Osteocyte (in vitro differentiated cells): ENCODE measurements around the gene UBR3. TPM values are rescaled to one million over a fixed set of nuclear protein-coding genes. Genes with fewer than 3 reads are reported as not detected.

Experiments used
- DNase-seq: peaks from one replicate; pipeline ENCODE4 v3.0.0; 2021; ENCODE audit warnings: mixed read lengths; ENCODE audit not compliant: unreplicated experiment; ENCODE audit errors: extremely low spot score
- H3K27ac Mint-ChIP-seq: one replicate; pipeline ENCODE4 v1.8.0; 2021; ENCODE audit warnings: mild to moderate bottlenecking, mixed read lengths; ENCODE audit not compliant: unreplicated experiment
- H3K27me3 Mint-ChIP-seq: one replicate; pipeline ENCODE4 v1.8.0; 2021; ENCODE audit warnings: mixed read lengths; ENCODE audit not compliant: unreplicated experiment
- H3K36me3 Mint-ChIP-seq: one replicate; pipeline ENCODE4 v1.8.0; 2021; ENCODE audit warnings: mixed read lengths; ENCODE audit not compliant: unreplicated experiment
- H3K4me1 Mint-ChIP-seq: one replicate; pipeline ENCODE4 v1.8.0; 2021; ENCODE audit warnings: mixed read lengths; ENCODE audit not compliant: unreplicated experiment
- H3K4me3 Mint-ChIP-seq: one replicate; pipeline ENCODE4 v1.8.0; 2021; ENCODE audit warnings: mild to moderate bottlenecking, moderate library complexity, mixed read lengths; ENCODE audit not compliant: unreplicated experiment
- H3K9me3 Mint-ChIP-seq: one replicate; pipeline ENCODE4 v1.8.0; 2021; ENCODE audit warnings: mixed read lengths; ENCODE audit not compliant: unreplicated experiment
- CTCF ChIP-seq: fragments of 200-600 bp; sonication (generic); IDR thresholded peaks from 2 replicates; pipeline ENCODE4 v1.5.0; 2021; ENCODE audit warnings: antibody characterized with exemption, mild to moderate bottlenecking, moderate library complexity
- total RNA-seq: library from RNA; stranded (reverse); gene quantifications from 2 replicates; pipeline ENCODE4 v1.2.1, GENCODE V29; 2021

UBR3 gene
- total RNA-seq, 1 donor from 2014 or later: 38.0 TPM

- H3K27ac Mint-ChIP-seq: peak within 1 kb of the TSS; percentile 71
- DNase-seq: peak; percentile 94
These were observed 2.6 kb upstream of the UBR3 start, which contains the start of gene METTL5 for GRCh38 chr2:169824373-169825333. METTL5 (minus strand) TSS chr2:169824905; CDS start chr2:169824597, 308 bp downstream.

DNA sequence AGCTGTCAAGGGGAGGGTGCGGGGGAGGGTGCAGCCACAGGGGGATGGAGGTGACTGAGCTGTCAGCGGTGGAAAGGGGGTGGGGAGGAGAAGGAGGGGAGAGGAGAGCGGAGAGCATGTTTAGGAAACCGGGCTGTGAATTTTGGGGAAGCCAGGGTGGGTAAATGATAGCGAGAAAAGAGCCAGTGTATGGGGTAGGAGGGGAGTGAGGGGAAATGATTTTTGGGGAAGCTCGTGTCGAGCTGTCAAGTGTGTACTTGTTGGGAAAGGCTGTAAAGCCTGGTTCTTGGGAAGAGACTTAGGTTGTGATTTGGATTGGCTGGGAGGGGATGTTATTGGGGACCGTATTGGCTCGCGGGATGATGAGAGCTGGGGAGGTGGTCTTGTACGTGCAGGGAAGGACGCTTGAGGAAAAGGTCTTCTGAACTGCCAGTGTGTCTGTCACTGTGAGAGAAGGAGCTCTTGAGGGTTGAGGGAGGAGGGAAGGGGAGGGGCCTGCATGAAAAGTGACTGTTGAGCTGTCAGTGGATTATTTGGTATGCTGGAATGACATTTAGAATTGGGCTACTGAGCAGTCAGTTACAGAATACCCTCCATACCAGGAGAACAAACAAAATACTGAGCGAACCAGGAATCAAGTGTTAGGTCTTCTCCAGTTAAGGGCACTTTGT lies 1.0 kb downstream of the UBR3 start:
- no peaks in the 10 kb centered on the region for H3K9me3 Mint-ChIP-seq
- peaks cover 3% of the 10 kb centered on the region for H3K36me3 Mint-ChIP-seq
- peak overlapping the region; percentile 81 for H3K27ac Mint-ChIP-seq
- DNase-seq: no peak
- TF ChIP-seq CTCF: no peak
- peak overlapping the region; percentile 95 for H3K4me3 Mint-ChIP-seq
- H3K27me3 Mint-ChIP-seq: no peaks in the 10 kb centered on the region
- H3K4me1 Mint-ChIP-seq: peaks cover 45% of the 10 kb centered on the region

More at GRCh38 chr2:169824373-169825333, 2.6 kb upstream of the UBR3 start, which contains the start of gene METTL5:
- Mint-ChIP-seq H3K36me3 (peaks cover 14% of the 10 kb centered on the region), H3K4me3 (peak within 1 kb of the TSS; percentile 83), H3K4me1 (peaks cover 63% of the 10 kb centered on the region), H3K27me3 (no peaks in the 10 kb centered on the region), H3K9me3 (no peaks in the 10 kb centered on the region)
- TF ChIP-seq CTCF: peak; percentile 98

DNA sequence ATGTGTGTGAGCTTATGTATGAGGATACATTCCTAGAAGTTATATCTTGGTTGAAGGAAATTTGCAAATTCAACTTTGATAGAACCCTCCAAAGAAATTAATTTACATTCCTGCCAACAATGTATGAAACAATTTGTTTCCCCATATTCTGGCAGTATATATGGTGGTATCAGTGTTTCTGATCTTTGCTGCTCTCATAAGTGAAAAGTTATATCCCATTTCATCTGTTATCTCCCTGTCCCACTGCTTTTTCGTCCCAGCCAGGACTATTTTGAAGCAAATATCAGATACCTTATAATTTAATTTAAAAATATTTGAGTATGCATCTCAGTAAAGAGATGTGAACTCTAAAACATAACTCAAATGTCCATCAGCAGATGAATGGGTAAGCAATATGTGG lies 7.1 kb downstream of the UBR3 start:
- Mint-ChIP-seq H3K27ac (no peak overlapping the region), H3K4me1 (peaks cover 22% of the 10 kb centered on the region), H3K9me3 (no peaks in the 10 kb centered on the region), H3K36me3 (peaks cover 3% of the 10 kb centered on the region), H3K27me3 (no peaks in the 10 kb centered on the region), H3K4me3 (no peak overlapping the region)
- no peak for DNase-seq
- no peak for TF ChIP-seq CTCF

DNA sequence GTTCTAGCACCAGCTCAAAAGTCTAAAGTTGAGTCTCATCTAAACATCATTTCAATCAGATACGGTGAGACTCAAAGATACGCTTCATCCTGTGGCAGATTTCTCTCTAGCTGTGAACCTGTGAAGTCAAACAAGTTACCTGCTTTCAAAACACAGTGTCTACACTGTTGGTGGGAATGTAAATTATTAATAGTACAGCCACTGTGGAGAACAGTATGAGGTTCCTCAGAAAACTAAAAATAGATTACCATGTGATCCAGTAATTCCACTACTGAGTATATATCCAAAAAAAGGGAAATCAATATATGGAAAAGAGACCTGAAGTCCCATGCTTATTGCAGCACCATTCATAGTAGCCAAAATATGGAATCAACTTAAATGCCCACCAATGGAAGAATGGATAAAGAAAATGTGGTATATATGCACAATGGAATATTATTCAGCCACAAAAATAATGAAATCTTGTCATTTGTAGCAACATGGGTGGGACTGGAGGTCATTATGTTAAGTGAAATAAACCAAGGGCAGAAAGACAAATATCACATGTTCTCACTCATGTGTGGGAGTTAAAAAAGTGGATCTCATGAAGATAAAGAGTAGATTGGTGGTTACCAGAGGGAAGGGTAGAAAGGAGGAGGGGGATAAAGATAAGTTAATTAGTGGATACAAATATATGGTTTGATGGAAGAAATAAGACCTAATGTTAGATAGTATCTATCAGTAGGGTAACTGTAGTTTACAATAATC lies 11.7 kb downstream of the UBR3 start:
- H3K27ac Mint-ChIP-seq: no peak overlapping the region

More for the DNA sequence above, 11.7 kb downstream of the UBR3 start:
- Mint-ChIP-seq H3K36me3 (peaks cover 6% of the 10 kb centered on the region), H3K4me1 (peaks cover 14% of the 10 kb centered on the region), H3K27me3 (no peaks in the 10 kb centered on the region), H3K9me3 (no peaks in the 10 kb centered on the region), H3K4me3 (no peak overlapping the region)
- TF ChIP-seq CTCF: no peak
- DNase-seq: no peak
